Stimulated activated CD8-positive, alpha-beta memory T cell treated with anti-CD3 and anti-CD28 coated beads, Interleukin-15, amount 100 ng/mL, for 1 hour (primary cell): ENCODE results near the gene SLC7A1.
"Not testable (repeated sequence)": the region's sequence is repeated elsewhere in the genome, so short reads cannot be mapped to it uniquely, and the experiment has no call there.

Experiments
- DNase-seq: peaks from one replicate; pipeline ENCODE4 v3.0.0-alpha.2; 2020; ENCODE audit warnings: low read depth

Gene SLC7A1

GRCh38 chr13:29595380-29596063 lies at the start of gene SLC7A1:
TSS of gene SLC7A1 (minus strand) at chr13:29595688. CDS start at chr13:29536188, 59,500 bp downstream.
- peak; percentile 42 for DNase-seq

- DNase-seq = no peak
Measured at GRCh38 chr13:29640665-29641064, 45.2 kb upstream of the SLC7A1 start.

DNA sequence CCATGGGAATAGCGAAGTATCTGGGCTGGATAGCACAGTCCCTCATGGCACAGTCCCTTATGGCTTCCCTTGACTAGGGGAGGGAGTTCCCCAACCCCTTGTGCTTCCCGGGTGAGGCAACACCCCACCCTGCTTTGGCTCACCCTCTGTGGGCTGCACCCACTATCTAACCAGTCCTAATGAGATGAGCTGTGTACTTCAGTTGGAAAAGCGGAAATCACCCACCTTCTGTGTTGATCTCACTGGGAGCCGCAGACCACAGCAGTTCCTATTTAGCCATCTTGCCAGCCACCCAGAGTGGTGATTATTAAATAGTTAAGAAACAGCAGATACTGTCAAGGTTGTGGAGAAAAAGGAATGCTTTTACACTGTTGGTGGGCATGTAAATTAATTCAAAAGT lies 41.3 kb upstream of the SLC7A1 start:
- DNase-seq = not testable (repeated sequence)

- DNase-seq = no peak
Measured at GRCh38 chr13:29624997-29625396, 29.5 kb upstream of the SLC7A1 start.

DNA sequence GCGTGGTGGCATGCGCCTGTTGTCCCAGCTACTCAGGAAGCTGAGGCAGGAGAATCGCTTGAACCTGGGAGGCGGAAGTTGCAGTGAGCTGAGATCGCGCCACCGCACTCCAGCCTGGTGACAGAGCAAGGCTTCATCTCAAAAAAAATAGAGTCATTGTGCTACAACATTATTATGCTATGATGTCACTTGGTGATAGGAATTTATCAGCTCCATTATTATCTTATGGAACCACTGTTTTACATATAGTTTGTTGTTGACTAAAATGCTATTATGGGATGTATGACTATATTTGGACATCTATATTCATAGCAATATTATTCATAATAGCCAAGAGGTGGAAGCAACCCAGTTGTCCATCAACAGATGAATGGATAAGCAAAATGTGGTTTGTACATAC lies 26.4 kb upstream of the SLC7A1 start:
- DNase-seq = no peak

- no peak for DNase-seq
Measured at GRCh38 chr13:29621051-29621800, 25.7 kb upstream of the SLC7A1 start.

- DNase-seq = no peak
Measured at GRCh38 chr13:29619995-29620394, 24.5 kb upstream of the SLC7A1 start.

DNA sequence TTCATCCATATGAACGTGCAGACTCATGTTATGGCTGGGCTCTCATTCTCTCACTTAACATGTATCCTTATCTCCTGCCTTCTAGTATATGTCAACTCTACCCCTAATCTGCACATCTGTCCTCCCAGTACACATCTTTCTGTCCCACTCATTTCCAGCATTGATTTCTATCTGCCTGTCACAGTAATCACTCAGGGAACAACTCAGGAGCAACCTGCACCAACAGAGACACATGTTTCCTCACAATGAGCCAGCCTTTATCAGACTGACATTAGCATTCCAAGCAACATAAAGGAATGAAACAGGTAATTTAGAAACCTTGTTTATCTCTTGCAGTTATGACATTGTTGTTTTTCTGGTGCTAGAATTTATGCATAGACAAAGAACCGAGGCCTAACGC lies 17.6 kb upstream of the SLC7A1 start:
- DNase-seq = no peak

DNA sequence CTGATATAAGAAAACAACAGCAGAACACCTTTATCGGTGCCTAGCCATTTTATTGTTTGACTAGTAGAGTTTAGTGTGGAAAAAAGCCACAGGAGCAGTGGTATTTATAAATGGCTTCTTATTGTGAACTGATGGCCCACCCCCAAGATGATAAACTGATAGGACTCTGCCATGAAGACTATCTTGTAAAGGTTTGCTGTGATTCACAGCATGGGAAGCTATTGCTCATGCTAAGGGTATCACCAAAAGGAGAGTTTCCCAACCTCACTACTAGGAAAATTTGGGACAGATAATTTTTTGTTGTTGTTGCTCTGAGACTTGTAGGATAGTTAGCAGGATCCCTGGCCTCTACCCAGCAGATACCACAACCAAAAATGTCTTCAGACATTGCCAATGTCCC lies 12.0 kb upstream of the SLC7A1 start:
- no peak for DNase-seq

DNA sequence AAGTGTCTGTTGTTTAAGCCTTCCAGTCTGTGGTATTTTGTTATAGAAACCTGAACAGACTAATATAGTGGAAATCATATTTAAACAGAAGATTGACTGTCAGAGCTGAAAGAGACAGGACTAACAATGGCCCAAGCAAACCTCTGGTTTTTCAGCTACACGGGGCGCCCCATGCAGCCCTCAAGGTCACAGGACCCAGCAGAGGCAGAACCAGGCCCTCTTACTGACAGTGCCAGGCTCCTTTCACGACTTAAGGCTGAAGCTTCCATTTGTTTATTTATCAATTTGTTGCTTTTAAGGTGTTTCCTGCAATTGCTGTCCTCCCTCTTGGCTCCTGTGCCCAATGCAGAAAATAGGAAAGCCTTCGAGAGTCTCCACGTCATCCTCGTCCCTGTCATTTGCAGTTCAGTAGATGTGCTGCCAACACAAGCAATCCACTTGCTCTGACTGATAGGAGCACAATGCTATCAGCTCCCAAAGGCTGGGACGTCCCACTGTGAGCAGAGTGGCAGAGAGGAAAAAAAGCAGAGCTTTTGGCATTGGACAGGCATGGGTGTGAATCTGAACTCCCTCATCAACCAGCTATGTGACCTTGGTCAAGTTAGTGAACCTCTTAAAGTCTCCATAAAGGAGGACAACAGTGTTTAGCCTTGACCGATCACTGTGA lies 10.5 kb upstream of the SLC7A1 start:
- DNase-seq = no peak

DNA sequence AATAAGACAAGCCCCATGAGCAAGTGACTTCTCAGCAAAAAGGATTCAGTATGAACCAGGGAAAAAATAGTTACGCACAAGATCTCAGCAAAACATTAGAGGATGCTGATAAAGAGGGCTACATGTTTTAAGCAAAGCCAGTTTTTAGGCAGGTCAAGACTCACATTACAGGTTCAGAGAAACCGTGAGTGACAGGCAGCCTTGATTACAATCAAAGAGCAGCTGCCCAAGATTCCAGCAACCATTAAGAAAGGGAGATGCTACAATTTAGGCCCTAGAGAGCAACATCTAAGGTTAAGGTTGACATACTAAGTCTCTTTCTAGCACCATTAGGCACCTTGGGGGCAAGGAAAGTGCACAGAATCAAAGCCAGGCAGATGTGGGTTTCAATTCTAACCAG lies 2.8 kb upstream of the SLC7A1 start:
- no peak for DNase-seq

DNA sequence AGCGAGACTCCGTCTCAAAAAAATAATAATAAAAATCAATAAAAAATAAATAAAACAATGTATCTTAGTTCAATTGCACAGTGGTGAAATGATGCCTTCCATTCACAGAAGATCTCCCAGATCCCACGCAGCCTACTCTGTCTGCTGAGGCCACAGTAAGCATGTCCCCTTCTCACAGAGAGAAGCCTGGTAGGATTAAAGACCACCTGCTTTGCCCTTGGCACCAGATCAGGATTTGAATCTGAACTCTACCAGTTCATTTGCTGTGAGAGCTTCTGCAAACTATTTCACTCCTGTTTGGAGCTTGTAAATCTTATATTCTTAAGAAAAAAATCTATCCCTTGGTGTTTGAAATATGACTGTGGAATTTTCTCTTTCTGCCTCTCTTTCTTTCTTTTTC lies 2.2 kb upstream of the SLC7A1 start:
- no peak for DNase-seq

DNA sequence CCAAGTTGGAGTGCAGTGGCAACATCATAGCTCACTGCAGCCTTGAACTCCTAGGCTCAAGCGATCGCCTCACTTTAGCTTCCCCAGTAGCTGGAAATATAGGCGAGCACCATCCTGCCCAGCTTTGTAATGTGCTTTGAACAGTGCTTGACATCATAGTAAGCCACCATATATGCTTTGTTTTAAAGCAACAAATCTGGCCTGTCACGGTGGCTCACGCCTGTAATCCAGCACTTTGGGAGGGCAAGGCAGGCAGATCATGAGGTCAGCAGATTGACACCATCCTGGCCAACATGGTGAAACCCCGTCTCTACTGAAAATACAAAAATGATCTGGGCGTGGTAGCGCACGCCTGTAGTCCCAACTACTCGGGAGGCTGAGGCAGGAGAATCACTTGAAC lies 1.8 kb upstream of the SLC7A1 start:
- no peak for DNase-seq

- no peak for DNase-seq
Measured at GRCh38 chr13:29596064-29596418, 553 bp upstream of the SLC7A1 start.

DNA sequence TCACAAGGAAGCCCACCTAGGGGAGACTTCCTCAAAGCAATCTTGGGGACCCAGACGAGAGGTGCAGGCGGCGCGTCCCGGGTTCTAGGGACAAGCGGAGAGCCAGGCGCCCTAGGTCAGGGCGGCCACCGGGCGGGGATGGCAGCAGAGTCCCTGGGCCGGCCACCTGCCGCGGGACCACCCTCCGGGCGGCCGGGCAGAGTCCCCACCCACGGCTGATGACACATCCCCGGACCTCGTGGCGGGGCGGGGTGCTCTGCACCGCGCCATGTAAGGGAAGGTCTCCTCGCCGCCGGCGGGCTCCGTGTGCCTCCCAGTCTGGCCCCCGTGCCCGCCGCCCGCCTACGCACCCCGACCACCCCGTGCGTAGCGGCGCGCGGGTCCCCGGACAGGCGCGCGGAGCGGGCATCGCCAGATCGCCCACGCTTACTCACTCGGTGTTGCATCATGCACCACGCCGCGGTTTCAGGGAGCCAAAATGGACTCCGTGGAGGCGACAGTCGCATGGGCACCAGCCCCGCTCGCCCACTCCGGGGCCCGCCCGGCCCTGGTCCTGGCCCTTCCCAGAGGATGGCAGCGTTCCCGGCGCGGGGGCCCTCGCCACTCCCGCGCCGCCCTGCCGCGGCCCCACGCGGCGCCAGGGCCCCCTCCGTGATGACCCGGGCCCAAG lies 643 bp downstream of the SLC7A1 start:
- DNase-seq = peak; percentile 31

- no peak for DNase-seq
Measured at GRCh38 chr13:29594303-29594709, 1.2 kb downstream of the SLC7A1 start.

DNA sequence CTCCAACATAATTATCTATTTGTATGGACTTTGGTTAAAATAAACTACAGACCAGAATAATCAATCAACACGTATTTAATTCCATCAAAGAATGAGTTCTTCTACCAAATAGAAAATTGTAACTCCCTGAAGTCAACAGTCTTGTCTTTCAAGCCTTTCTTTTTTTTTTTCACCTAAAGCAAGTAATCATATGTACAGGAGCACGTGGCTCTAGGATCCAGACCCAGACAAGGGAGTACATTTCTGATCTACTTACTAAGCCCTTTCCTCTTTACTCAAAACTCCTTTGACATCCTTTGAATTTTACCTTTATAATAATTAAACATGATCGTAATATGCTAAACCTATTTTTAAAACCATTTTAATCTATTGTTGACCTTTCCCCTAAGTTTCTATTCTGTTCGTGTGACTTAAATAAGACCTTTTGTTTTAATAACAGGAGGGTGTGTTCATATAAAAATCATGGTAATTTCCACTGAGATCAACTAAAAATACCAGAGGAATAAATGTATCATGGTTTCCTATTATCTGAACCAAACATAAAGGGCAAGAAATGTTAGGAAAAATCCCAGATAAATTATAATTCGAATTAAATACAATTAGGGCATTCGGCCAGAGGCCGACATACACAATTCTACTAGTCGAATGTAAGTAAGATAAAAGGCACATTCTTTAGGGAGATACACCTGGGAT lies 1.7 kb downstream of the SLC7A1 start:
- no peak for DNase-seq

DNA sequence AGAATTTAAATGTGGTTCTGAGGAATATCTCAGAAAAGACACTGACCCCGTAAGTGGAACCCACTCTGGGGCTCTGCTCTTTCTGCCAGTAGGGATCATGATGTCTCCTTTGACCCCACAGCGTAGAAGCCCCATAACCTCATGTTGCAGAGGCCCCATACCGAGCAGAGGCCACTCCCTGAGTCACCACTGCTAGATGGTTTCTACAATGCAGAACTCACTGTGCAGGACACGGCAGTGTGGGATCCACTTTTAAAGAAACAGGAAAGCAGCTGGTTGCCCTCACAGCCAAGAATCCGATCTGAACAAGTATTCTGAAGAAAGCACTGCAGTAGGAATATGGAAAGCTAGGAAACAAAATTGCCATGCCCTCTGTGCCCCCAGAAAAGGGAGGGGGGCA lies 4.2 kb downstream of the SLC7A1 start:
- DNase-seq = no peak

GRCh38 chr13:29589967-29590366 lies 5.5 kb downstream of the SLC7A1 start:
- DNase-seq = no peak

- no peak for DNase-seq
Measured at GRCh38 chr13:29589234-29589633, 6.3 kb downstream of the SLC7A1 start.

GRCh38 chr13:29587645-29588044 lies 7.8 kb downstream of the SLC7A1 start:
- no peak for DNase-seq
